K562 (cell line): ENCODE data around the gene SERINC5. TPM values are rescaled to one million over a fixed set of nuclear protein-coding genes. Genes with fewer than 3 reads are reported as not detected.
A peak's percentile ranks its signal among the peaks of the same experiment; 100 is the strongest.

Experiments used
- ATAC-seq: fragments of 200-7000 bp; cut with Tn5 transposase; 3 replicates; pipeline ENCODE4 v1.9.1; 2020; ENCODE audit warnings: moderate library complexity
- BruUV-seq: library from RNA; stranded (reverse); fragments of 400-500 nt; replicated peaks from 2 replicates; lab custom pipeline; 2021; lab: Mats Ljungman, UMichigan
- CTCF ChIA-PET: fragments of 300-600 bp; formaldehyde crosslinking; extraction: SDS; loops from one replicate; lab custom pipeline; 2021; ENCODE audit warnings: low intra/inter-chr PET ratio; lab: Yijun Ruan, JAX
- POLR2A ChIA-PET: fragments of 300-600, 350-650 bp; sonication (Branson Sonifier 250); formaldehyde crosslinking; extraction: SDS; loops from one replicate; lab custom pipeline; 2021; ENCODE audit warnings: antibody characterized with exemption, inconsistent platforms; lab: Yijun Ruan, JAX
- DNase-seq, 4 experiments: peaks; one replicate each; pipeline versions ENCODE4 v3.0.0 to v3.0.0-alpha.2; 2011 to 2018; ENCODE audit warnings: low spot score in 3 of 4, mixed read lengths in 3 of 4; ENCODE audit errors: extremely low read depth in 1 of 4
- FAIRE-seq: peaks from 2 replicates; lab custom pipeline; 2011; peaks lifted over from hg19 to GRCh38; lab: Jason Lieb, UNC
- H2AFZ ChIP-seq: 2 replicates; pipeline ENCODE4 v1.6.0; 2011; ENCODE audit warnings: low read depth, low read length, control low read depth, inconsistent platforms
- H3K27ac ChIP-seq: fragments of 200-600 bp; 3 replicates; pipeline ENCODE4 v1.8.0; 2011; ENCODE audit warnings: low read depth, mild to moderate bottlenecking, control low read depth, inconsistent platforms, low read length, moderate library complexity, mixed read lengths; ENCODE audit errors: extremely low read depth
- H3K27me3 ChIP-seq, 2 experiments: fragments of 300-600 bp in 1 of 2; 2 replicates in 1 of 2; 3 replicates in 1 of 2; pipeline versions ENCODE4 v1.6.0 to v1.8.0; 2011; ENCODE audit warnings: inconsistent platforms in 2 of 2, low read length in 2 of 2, mild to moderate bottlenecking in 1 of 2, mixed read lengths in 1 of 2, moderate library complexity in 1 of 2; ENCODE audit not compliant: control insufficient read depth in 2 of 2, insufficient read depth in 2 of 2
- H3K36me3 ChIP-seq: fragments of 300-600 bp; 3 replicates; pipeline ENCODE4 v1.8.0; 2011; ENCODE audit warnings: mild to moderate bottlenecking, low read length, inconsistent platforms; ENCODE audit not compliant: control insufficient read depth, insufficient read depth
- H3K4me1 ChIP-seq, 2 experiments: fragments of 200-600 bp in 1 of 2; replicated peaks in 1 of 2; 2 replicates in 1 of 2; 3 replicates in 1 of 2; pipeline versions ENCODE4 v1.5.1 to v1.8.0; 2011; ENCODE audit warnings: inconsistent platforms in 2 of 2, low read length in 2 of 2, mild to moderate bottlenecking in 1 of 2, mixed read lengths in 1 of 2, moderate library complexity in 1 of 2; ENCODE audit not compliant: control insufficient read depth in 2 of 2, insufficient read depth in 2 of 2
- H3K4me2 ChIP-seq: 2 replicates; pipeline ENCODE4 v1.6.1; 2011; ENCODE audit warnings: low read length, control low read depth, inconsistent platforms, mixed read lengths; ENCODE audit not compliant: insufficient read depth
- H3K4me3 ChIP-seq: fragments of 200-600 bp; sonication (generic), shearing (Covaris generic); 2 replicates; pipeline ENCODE4 v1.5.1; 2016; ENCODE audit warnings: control low read depth, inconsistent platforms
- H3K79me2 ChIP-seq: fragments of 200-600 bp; 3 replicates; pipeline ENCODE4 v1.8.0; 2011; ENCODE audit warnings: low read length, inconsistent platforms; ENCODE audit not compliant: control insufficient read depth, insufficient read depth
- H3K9ac ChIP-seq, 2 experiments: 2 replicates each; pipeline versions ENCODE4 v1.6.0 to v1.6.1; 2011; ENCODE audit warnings: low read depth in 2 of 2, low read length in 2 of 2, control low read depth in 1 of 2, inconsistent platforms in 1 of 2, mild to moderate bottlenecking in 1 of 2, mixed read lengths in 1 of 2; ENCODE audit not compliant: insufficient read depth in 1 of 2
- H3K9me1 ChIP-seq: one replicate; pipeline ENCODE4 v1.6.0; 2011; ENCODE audit warnings: inconsistent platforms, mild to moderate bottlenecking, low read length, moderate library complexity; ENCODE audit not compliant: control insufficient read depth, insufficient read depth
- H3K9me3 ChIP-seq: replicated peaks from 2 replicates; pipeline ENCODE4 v1.5.1; 2011; ENCODE audit warnings: low read depth, low read length, inconsistent platforms; ENCODE audit not compliant: control insufficient read depth, insufficient read depth
- H4K20me1 ChIP-seq: replicated peaks from 2 replicates; pipeline ENCODE4 v1.6.1; 2011; ENCODE audit warnings: low read length, inconsistent platforms, mixed read lengths; ENCODE audit not compliant: control insufficient read depth, insufficient read depth
- DPF2 ChIP-seq: fragments of 450-650 bp; IDR thresholded peaks from 2 replicates; pipeline ENCODE4 v1.6.1; 2016
- EGR1 ChIP-seq: fragments of 450-650 bp; conservative IDR thresholded peaks from 2 replicates; pipeline ENCODE4 v1.6.1; 2017; ENCODE audit warnings: mild to moderate bottlenecking
- EZH2 ChIP-seq: IDR thresholded peaks from 2 replicates; pipeline ENCODE4 v1.6.1; 2012; ENCODE audit warnings: low read depth, mild to moderate bottlenecking, inconsistent platforms, low read length, borderline replicate concordance
- GATA2 ChIP-seq: sonication (generic); formaldehyde crosslinking; IDR thresholded peaks from 2 replicates; pipeline ENCODE4 v1.4.0; 2020; ENCODE audit warnings: mild to moderate bottlenecking, missing genetic modification reagents
- GTF2A2 ChIP-seq: IDR thresholded peaks from 2 replicates; pipeline ENCODE4 v1.6.1; 2016; ENCODE audit warnings: mild to moderate bottlenecking, missing genetic modification characterization, missing compliant biosample characterization
- JUN ChIP-seq, 2 experiments: sonication (generic) in 1 of 2; formaldehyde crosslinking in 1 of 2; IDR thresholded peaks; 2 replicates each; pipeline versions ENCODE4 v1.6.1 to v1.8.0; 2012 to 2022; ENCODE audit warnings: borderline replicate concordance in 2 of 2, mild to moderate bottlenecking in 2 of 2, improper control_type of control experiment in 1 of 2, low read depth in 1 of 2, low read length in 1 of 2, missing genetic modification reagents in 1 of 2
- KDM5B ChIP-seq: fragments of 200-600 bp; sonication (generic); IDR thresholded peaks from 2 replicates; pipeline ENCODE4 v1.6.1; 2012; ENCODE audit warnings: low read depth, mild to moderate bottlenecking, moderate library complexity, low read length, control low read depth, inconsistent platforms; ENCODE audit not compliant: insufficient replicate concordance
- MEF2D ChIP-seq: conservative IDR thresholded peaks from 2 replicates; pipeline ENCODE4 v1.6.1; 2016; ENCODE audit warnings: low read depth, missing genetic modification characterization, missing compliant biosample characterization
- MEIS2 ChIP-seq: fragments of 450-650 bp; IDR thresholded peaks from 2 replicates; pipeline ENCODE4 v1.6.1; 2014; ENCODE audit warnings: mild to moderate bottlenecking; ENCODE audit not compliant: partially characterized antibody
- SMARCA4 ChIP-seq: fragments of 450-650 bp; IDR thresholded peaks from 2 replicates; pipeline ENCODE4 v1.6.1; 2016
- SPI1 ChIP-seq: IDR thresholded peaks from 2 replicates; pipeline ENCODE4 v1.6.1; 2011; ENCODE audit warnings: low read depth, low read length, control low read depth, borderline replicate concordance
- SRSF9 ChIP-seq: fragments of 200-400 bp; formaldehyde crosslinking; IDR thresholded peaks from 2 replicates; pipeline ENCODE4 v1.6.1; 2017; ENCODE audit warnings: low read depth, low read length, borderline replicate concordance
- SUPT5H ChIP-seq: fragments of 450-650 bp; IDR thresholded peaks from 2 replicates; pipeline ENCODE4 v1.6.1; 2016
- TBP ChIP-seq: optimal IDR thresholded peaks from 2 replicates; pipeline ENCODE3; 2011; ENCODE audit warnings: low read depth, low read length, improper control_type of control experiment
- TEAD4 ChIP-seq, 2 experiments: sonication (generic) in 1 of 2; formaldehyde crosslinking in 1 of 2; IDR thresholded peaks; 2 replicates each; pipeline versions ENCODE4 v1.6.1 to v1.8.0; 2012 to 2022; ENCODE audit warnings: borderline replicate concordance in 1 of 2, inconsistent platforms in 1 of 2, low read length in 1 of 2, mild to moderate bottlenecking in 1 of 2, missing genetic modification reagents in 1 of 2
- WGBS: fragments of 100-300 bp; shearing (Covaris generic); methylation state at CpG from one replicate; pipeline ENCODE4 v1.1.6; 2016; ENCODE audit warnings: low coverage, mixed read lengths; ENCODE audit not compliant: insufficient coverage; ENCODE audit errors: missing lambda C conversion rate; 5-methylcytosine and 5-hydroxymethylcytosine counted together
- in situ Hi-C: fragments of 300-500 bp; cut with MboI; formaldehyde crosslinking; loops from 4 replicates; pipeline ENCODE4 v1.15.0; 2018; ENCODE audit warnings: inconsistent platforms, mixed read lengths
- intact Hi-C: fragments of 100-400 bp; cut with micrococcal nuclease; formaldehyde crosslinking; loops from 2 replicates; pipeline ENCODE4 v1.14.2; 2022
- polyA plus RNA-seq, 8 experiments: library from polyadenylated mRNA; depleted of rRNA in 4 of 8; stranded (reverse) in 5 of 8; unstranded in 3 of 8; fragments of >200 nt; fragmentation: Nextera tagmentation in 2 of 8; fragmentation: Illumina TruSeq in 1 of 8; extraction: Ambion mirVana in 2 of 8; extraction: Trizol in 1 of 8; gene quantifications; 2 replicates each; pipeline versions ENCODE4 v1.2.1 to v1.2.3, GENCODE V29; 2011 to 2014; ENCODE audit warnings: inconsistent platforms in 1 of 8, missing spikeins in 1 of 8
- total RNA-seq, 7 experiments: library from RNA; depleted of rRNA in 6 of 7; stranded (reverse); fragments of >200 nt in 6 of 7; fragmentation: Illumina TruSeq in 2 of 7; extraction: Trizol in 2 of 7; gene quantifications; 2 replicates each; pipeline versions ENCODE4 v1.2.1 to v1.2.3, GENCODE V29; 2011 to 2021; ENCODE audit warnings: low replicate concordance in 1 of 7
- TF ChIP-seq, protein P1 (sequence below), 2 experiments: fragments of 450-650 bp in 1 of 2; sonication (generic) in 1 of 2; formaldehyde crosslinking in 1 of 2; IDR thresholded peaks in 1 of 2; conservative IDR thresholded peaks in 1 of 2; 2 replicates each; pipeline versions ENCODE4 v1.6.1 to v1.8.1; 2016 to 2023; ENCODE audit warnings: mild to moderate bottlenecking in 2 of 2, moderate library complexity in 2 of 2, inconsistent platforms in 1 of 2, missing genetic modification reagents in 1 of 2
- TF ChIP-seq, protein P2 (sequence below): fragments of 450-650 bp; IDR thresholded peaks from 2 replicates; pipeline ENCODE4 v1.7.1; 2018; ENCODE audit warnings: mild to moderate bottlenecking, low read depth; ENCODE audit not compliant: partially characterized antibody

SERINC5 gene
- total and polyA plus RNA-seq, 9 of the 15 experiments (the other 6 are each of a cell fraction or from before 2014, with no cell fraction given): 1.4 to 7.9 (median 3.7) TPM

DNA sequence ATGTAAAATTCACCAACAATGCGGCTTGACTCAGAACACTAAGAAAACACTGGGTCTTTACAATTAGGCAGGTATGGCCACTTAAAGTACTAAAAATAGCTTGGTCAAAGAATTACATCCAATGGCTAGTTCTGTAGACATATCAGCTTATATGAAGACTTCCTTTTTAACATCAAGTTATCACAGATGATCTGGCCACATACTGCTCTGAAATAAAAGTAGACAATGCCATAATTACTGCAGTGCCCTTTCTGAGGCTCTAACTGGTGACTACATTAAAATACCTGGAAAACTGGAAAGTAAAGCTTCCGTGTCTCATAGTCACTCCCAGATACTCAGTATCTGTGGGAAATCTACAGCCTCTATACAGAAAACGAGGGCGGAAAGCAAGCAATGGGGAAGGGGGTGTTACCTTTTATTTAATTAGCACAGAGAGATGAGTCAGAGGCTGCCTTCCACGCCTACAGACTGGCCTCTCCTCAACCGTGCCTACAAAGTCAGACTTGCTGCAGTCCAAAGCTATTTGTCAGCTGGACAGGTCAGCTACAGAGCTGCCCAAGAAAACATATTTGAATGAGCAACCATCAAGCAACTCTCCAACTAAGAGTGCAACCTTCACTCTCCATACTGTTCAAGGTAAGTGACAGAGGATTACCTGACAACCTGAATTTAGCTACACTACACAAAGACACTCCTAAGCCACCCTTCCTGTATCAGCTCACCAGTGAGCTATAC, 8.7 kb downstream of the SERINC5 start:
- H3K27ac ChIP-seq: peak overlapping the region; percentile 60
- peak overlapping the region; percentile 61 for H3K4me2 ChIP-seq
- peak; percentile 59 to 88 (median 72) for DNase-seq
- H2AFZ ChIP-seq: peak overlapping the region; percentile 51
- intact Hi-C loops: no loop called here
- no peaks in the 10 kb centered on the region for H4K20me1 ChIP-seq
- peak; percentile 97 for FAIRE-seq
- H3K9me3 ChIP-seq: peaks cover 8% of the 10 kb centered on the region
- no peaks in the 10 kb centered on the region for H3K27me3 ChIP-seq
- H3K9ac ChIP-seq: peak overlapping the region in 1 of 2 experiments; percentile 29; a peak in 2 of 4 replicates
- H3K4me1 ChIP-seq: peaks cover 5 to 21% of the 10 kb centered on the region in 2 experiments; a peak in 4 of 5 replicates
- ChIA-PET CTCF (no interaction called here), POLR2A (interaction anchor here (0.7 to 4.0 kb wide), 10 partner anchors 8 to 168 kb away, joined by 3 to 25 read pairs (median 4); partner anchors contain the start of gene SERINC5)
- peaks cover 16% of the 10 kb centered on the region for H3K79me2 ChIP-seq
- WGBS: 6% methylated on average over 6 of the region's 6 CpGs
- no peaks in the 10 kb centered on the region for H3K36me3 ChIP-seq
- no peaks in the 10 kb centered on the region for H3K9me1 ChIP-seq
- no peak overlapping the region for H3K4me3 ChIP-seq
- no TSS peak for BruUV-seq
- in situ Hi-C loops: no loop called here
- peak; percentile 99 for ATAC-seq
- peak; percentile 21; the same call in 1 of the 2 replicates for TF ChIP-seq SPI1
- TF ChIP-seq SMARCA4: peak; percentile 80
- peak; percentile 91 for TF ChIP-seq JUN (IDR thresholded peaks at IDR 0.05; ENCODE audit: borderline replicate concordance, low read depth, low read length)
- TF ChIP-seq JUN (CRISPR knock-in tag; IDR thresholded peaks at IDR 0.05; ENCODE audit: borderline replicate concordance): no peak
- peak; percentile 79 for TF ChIP-seq GATA2 (CRISPR knock-in tag)
- no peak for TF ChIP-seq GTF2A2 (tag)
- TF ChIP-seq, protein P1, sequence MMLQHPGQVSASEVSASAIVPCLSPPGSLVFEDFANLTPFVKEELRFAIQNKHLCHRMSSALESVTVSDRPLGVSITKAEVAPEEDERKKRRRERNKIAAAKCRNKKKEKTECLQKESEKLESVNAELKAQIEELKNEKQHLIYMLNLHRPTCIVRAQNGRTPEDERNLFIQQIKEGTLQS (IDR thresholded peaks at IDR 0.05): peak; percentile 91
- TF ChIP-seq, protein P1 (CRISPR knock-in tag; conservative IDR thresholded peaks at IDR 0.05): no peak; the same call in 1 of the 2 replicates
- TF ChIP-seq TBP: peak; percentile 69
- TF ChIP-seq MEF2D: peak; percentile 60; the same call in 1 of the 2 replicates
- peak; percentile 83 for TF ChIP-seq DPF2
- no peak for TF ChIP-seq SUPT5H
- TF ChIP-seq, protein P2, sequence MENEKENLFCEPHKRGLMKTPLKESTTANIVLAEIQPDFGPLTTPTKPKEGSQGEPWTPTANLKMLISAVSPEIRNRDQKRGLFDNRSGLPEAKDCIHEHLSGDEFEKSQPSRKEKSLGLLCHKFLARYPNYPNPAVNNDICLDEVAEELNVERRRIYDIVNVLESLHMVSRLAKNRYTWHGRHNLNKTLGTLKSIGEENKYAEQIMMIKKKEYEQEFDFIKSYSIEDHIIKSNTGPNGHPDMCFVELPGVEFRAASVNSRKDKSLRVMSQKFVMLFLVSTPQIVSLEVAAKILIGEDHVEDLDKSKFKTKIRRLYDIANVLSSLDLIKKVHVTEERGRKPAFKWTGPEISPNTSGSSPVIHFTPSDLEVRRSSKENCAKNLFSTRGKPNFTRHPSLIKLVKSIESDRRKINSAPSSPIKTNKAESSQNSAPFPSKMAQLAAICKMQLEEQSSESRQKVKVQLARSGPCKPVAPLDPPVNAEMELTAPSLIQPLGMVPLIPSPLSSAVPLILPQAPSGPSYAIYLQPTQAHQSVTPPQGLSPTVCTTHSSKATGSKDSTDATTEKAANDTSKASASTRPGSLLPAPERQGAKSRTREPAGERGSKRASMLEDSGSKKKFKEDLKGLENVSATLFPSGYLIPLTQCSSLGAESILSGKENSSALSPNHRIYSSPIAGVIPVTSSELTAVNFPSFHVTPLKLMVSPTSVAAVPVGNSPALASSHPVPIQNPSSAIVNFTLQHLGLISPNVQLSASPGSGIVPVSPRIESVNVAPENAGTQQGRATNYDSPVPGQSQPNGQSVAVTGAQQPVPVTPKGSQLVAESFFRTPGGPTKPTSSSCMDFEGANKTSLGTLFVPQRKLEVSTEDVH: peak; percentile 39
- peak; percentile 61 for TF ChIP-seq KDM5B
- TF ChIP-seq TEAD4 (IDR thresholded peaks at IDR 0.05; ENCODE audit: low read length): peak; percentile 52; the same call in 1 of the 2 replicates
- TF ChIP-seq TEAD4 (CRISPR knock-in tag; IDR thresholded peaks at IDR 0.05; ENCODE audit: borderline replicate concordance): no peak
- TF ChIP-seq MEIS2: peak; percentile 97
- no peak for TF ChIP-seq SRSF9
- peak; percentile 83 for TF ChIP-seq EGR1
- TF ChIP-seq EZH2: no peak
